Panc1 (cell line): ENCODE measurements around the gene CYP26C1.

Source experiments
- POLR2AphosphoS5 ChIP-seq: IDR thresholded peaks from 2 replicates; pipeline ENCODE4 v1.6.1; 2012; ENCODE audit warnings: mild to moderate bottlenecking, low read depth, low read length, moderate library complexity
- TCF7L2 ChIP-seq: IDR thresholded peaks from 2 replicates; pipeline ENCODE4 v1.6.1; 2011; ENCODE audit warnings: mild to moderate bottlenecking, low read depth, low read length, inconsistent platforms
- TF ChIP-seq, protein P1 (sequence below): fragments of 450-650 bp; IDR thresholded peaks from 2 replicates; pipeline ENCODE4 v1.5.1; 2017; ENCODE audit warnings: mild to moderate bottlenecking

- TF ChIP-seq, protein P1, sequence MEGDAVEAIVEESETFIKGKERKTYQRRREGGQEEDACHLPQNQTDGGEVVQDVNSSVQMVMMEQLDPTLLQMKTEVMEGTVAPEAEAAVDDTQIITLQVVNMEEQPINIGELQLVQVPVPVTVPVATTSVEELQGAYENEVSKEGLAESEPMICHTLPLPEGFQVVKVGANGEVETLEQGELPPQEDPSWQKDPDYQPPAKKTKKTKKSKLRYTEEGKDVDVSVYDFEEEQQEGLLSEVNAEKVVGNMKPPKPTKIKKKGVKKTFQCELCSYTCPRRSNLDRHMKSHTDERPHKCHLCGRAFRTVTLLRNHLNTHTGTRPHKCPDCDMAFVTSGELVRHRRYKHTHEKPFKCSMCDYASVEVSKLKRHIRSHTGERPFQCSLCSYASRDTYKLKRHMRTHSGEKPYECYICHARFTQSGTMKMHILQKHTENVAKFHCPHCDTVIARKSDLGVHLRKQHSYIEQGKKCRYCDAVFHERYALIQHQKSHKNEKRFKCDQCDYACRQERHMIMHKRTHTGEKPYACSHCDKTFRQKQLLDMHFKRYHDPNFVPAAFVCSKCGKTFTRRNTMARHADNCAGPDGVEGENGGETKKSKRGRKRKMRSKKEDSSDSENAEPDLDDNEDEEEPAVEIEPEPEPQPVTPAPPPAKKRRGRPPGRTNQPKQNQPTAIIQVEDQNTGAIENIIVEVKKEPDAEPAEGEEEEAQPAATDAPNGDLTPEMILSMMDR, result no peak
- no peak for TF ChIP-seq TCF7L2
- no peak for TF ChIP-seq POLR2AphosphoS5
Measured at GRCh38 chr10:93069245-93069561, 8.6 kb downstream of the CYP26C1 start.
